Dedifferentiated amniotic fluid mesenchymal stem cell (primary cell): ENCODE data around the gene ANKS4B.
"Not testable (repeated sequence)": the region's sequence is repeated elsewhere in the genome, so short reads cannot be mapped to it uniquely, and the experiment has no call there.

Experiments
- DNase-seq: peaks from one replicate; pipeline ENCODE4 v3.0.0-alpha.2; 2016; ENCODE audit errors: extremely low spot score

Gene ANKS4B

GRCh38 chr16:21233521-21234150 is at the start of gene ANKS4B:
ANKS4B (plus strand) TSS chr16:21233699; CDS start chr16:21233738, 39 bp downstream.
- no peak for DNase-seq

- DNase-seq, result no peak
Measured at GRCh38 chr16:21183995-21184394, 49.5 kb upstream of the ANKS4B start.

GRCh38 chr16:21184834-21185233 is 48.7 kb upstream of the ANKS4B start:
- no peak for DNase-seq

- DNase-seq, result no peak
Measured at GRCh38 chr16:21185659-21186325, 47.7 kb upstream of the ANKS4B start.

- no peak for DNase-seq
Measured at GRCh38 chr16:21186326-21186691, 47.2 kb upstream of the ANKS4B start.

GRCh38 chr16:21189311-21189710 is 44.2 kb upstream of the ANKS4B start:
- no peak for DNase-seq

- DNase-seq, result no peak
Measured at GRCh38 chr16:21190013-21190412, 43.5 kb upstream of the ANKS4B start.

- peak; percentile 31 for DNase-seq
Measured at GRCh38 chr16:21190599-21190998, 42.9 kb upstream of the ANKS4B start.

GRCh38 chr16:21192991-21193390 is 40.5 kb upstream of the ANKS4B start:
- no peak for DNase-seq

GRCh38 chr16:21194771-21195301 is 38.7 kb upstream of the ANKS4B start:
- no peak for DNase-seq

GRCh38 chr16:21195330-21195729 is 38.2 kb upstream of the ANKS4B start:
- not testable (repeated sequence) for DNase-seq

GRCh38 chr16:21197112-21197511 is 36.4 kb upstream of the ANKS4B start:
- no peak for DNase-seq

- DNase-seq, result no peak
Measured at GRCh38 chr16:21197621-21198020, 35.9 kb upstream of the ANKS4B start.

- no peak for DNase-seq
Measured at GRCh38 chr16:21199607-21200218, 33.8 kb upstream of the ANKS4B start.

GRCh38 chr16:21203155-21203797 is 30.2 kb upstream of the ANKS4B start:
- DNase-seq, result no peak

- DNase-seq, result no peak
Measured at GRCh38 chr16:21205303-21205702, 28.2 kb upstream of the ANKS4B start.

- no peak for DNase-seq
Measured at GRCh38 chr16:21206550-21206949, 26.9 kb upstream of the ANKS4B start.

GRCh38 chr16:21208446-21209230 is 24.9 kb upstream of the ANKS4B start:
- no peak for DNase-seq

- DNase-seq, result no peak
Measured at GRCh38 chr16:21211486-21211885, 22.0 kb upstream of the ANKS4B start, which contains the start of gene ZP2. ZP2 (minus strand) TSS chr16:21211574; CDS start chr16:21211547, 27 bp downstream.

- no peak for DNase-seq
Measured at GRCh38 chr16:21214086-21214485, 19.4 kb upstream of the ANKS4B start.

- DNase-seq, result no peak
Measured at GRCh38 chr16:21217121-21217520, 16.4 kb upstream of the ANKS4B start.

- no peak for DNase-seq
Measured at GRCh38 chr16:21218153-21218552, 15.3 kb upstream of the ANKS4B start.
